Right cardiac atrium (tissue), 5 donors: Measurements from ENCODE around the gene ABCC11. TPM values are rescaled to one million over a fixed set of nuclear protein-coding genes. Genes with fewer than 3 reads are reported as not detected.
A peak's percentile ranks its signal among the peaks of the same experiment; 100 is the strongest.

ENCODE experiments used
- ATAC-seq, 2 donors: fragments of 200-7000 bp; cut with Tn5 transposase; one replicate each; pipeline versions ENCODE4 v1.8.0 to v1.9.1; 2020; ENCODE audit warnings: moderate library complexity in 2 of 2, mild to moderate bottlenecking in 1 of 2
- DNase-seq, 3 donors: peaks; one replicate each; pipeline ENCODE4 v3.0.0-alpha.2; 2020
- H3K27ac ChIP-seq: one replicate; pipeline ENCODE4 v1.5.1; 2013; ENCODE audit warnings: mild to moderate bottlenecking, low read length, control low read depth, moderate library complexity
- H3K27me3 ChIP-seq: one replicate; pipeline ENCODE4 v1.6.1; 2013; ENCODE audit not compliant: control insufficient read depth, insufficient read depth
- H3K4me1 ChIP-seq: one replicate; pipeline ENCODE4 v1.6.1; 2013; ENCODE audit warnings: low read length; ENCODE audit not compliant: control insufficient read depth, insufficient read depth
- H3K4me3 ChIP-seq: one replicate; pipeline ENCODE4 v1.5.1; 2013; ENCODE audit warnings: low read length, control low read depth
- H3K9me3 ChIP-seq: one replicate; pipeline ENCODE4 v1.6.1; 2013; ENCODE audit warnings: low read length; ENCODE audit not compliant: control insufficient read depth
- WGBS: extraction: QIAGEN DNeasy Blood & Tissue Kit; methylation state at CpG from one replicate; pipeline ENCODE4 v1.1.7; 2013; 5-methylcytosine and 5-hydroxymethylcytosine counted together
- intact Hi-C, 4 donors: fragments of 100-400 bp; cut with DNase I; formaldehyde crosslinking; loops; one replicate each; pipeline versions ENCODE4 v1.11.0 to v1.14.0; 2022 to 2023
- polyA plus RNA-seq: library from polyadenylated mRNA; stranded (reverse); fragments of 200-250 nt; gene quantifications from one replicate; pipeline ENCODE4 v1.2.3, GENCODE V29; 2013
- total RNA-seq, 4 donors: library from RNA; stranded (reverse); fragmentation: NEBNext Ultra II Directional; extraction: Animal tissue kit (Norgen Biotek cat#: 25700); gene quantifications; one replicate each; pipeline ENCODE4 v1.2.1, GENCODE V29; 2021
- donor health status: healthy with polysubstance abuse.
- donor health status: DM: no; HTN: yes; CAD: no.
- donor health status: DM: no; HTN: no; CAD: no.
- donor health status: DM: no; HTN: yes; CAD: no; lungs with severe emphysema.
- donor health status: DM: yes; HTN: yes; CAD: no.

The ABCC11 gene
- total and polyA plus RNA-seq, 5 donors = 0.09 to 0.25 (median 0.09) TPM; not detected in 2

- no peak for DNase-seq
- no peaks in the 10 kb centered on the region for H3K4me1 ChIP-seq
- intact Hi-C loops = no loop called here
- no peaks in the 10 kb centered on the region for H3K9me3 ChIP-seq
- no peaks in the 10 kb centered on the region for H3K27me3 ChIP-seq
- 73% methylated on average over 5 of the region's 5 CpGs for WGBS
- H3K27ac ChIP-seq = no peak overlapping the region
- no peak for ATAC-seq
- no peak overlapping the region for H3K4me3 ChIP-seq
Observed at GRCh38 chr16:48225456-48225855, 21.9 kb downstream of the ABCC11 start.

GRCh38 chr16:48223490-48223889 lies 23.8 kb downstream of the ABCC11 start:
- Histone ChIP-seq H3K9me3 (no peaks in the 10 kb centered on the region), H3K4me3 (no peak overlapping the region), H3K27ac (no peak overlapping the region), H3K4me1 (no peaks in the 10 kb centered on the region), H3K27me3 (no peaks in the 10 kb centered on the region)
- intact Hi-C loops = no loop called here
- WGBS = 85% methylated on average over 4 of the region's 4 CpGs
- ATAC-seq = no peak
- DNase-seq = no peak

GRCh38 chr16:48220891-48221290 lies 26.4 kb downstream of the ABCC11 start:
- WGBS = 69% methylated on average over 3 of the region's 3 CpGs
- Histone ChIP-seq H3K4me1 (no peaks in the 10 kb centered on the region), H3K9me3 (no peaks in the 10 kb centered on the region), H3K4me3 (no peak overlapping the region), H3K27ac (no peak overlapping the region), H3K27me3 (no peaks in the 10 kb centered on the region)
- no peak for DNase-seq
- ATAC-seq = no peak
- intact Hi-C loops = no loop called here

GRCh38 chr16:48218473-48218872 lies 28.9 kb downstream of the ABCC11 start:
- ATAC-seq (no peak), DNase-seq (no peak)
- whole genome bisulfite sequencing = 84% methylated on average over 3 of the region's 3 CpGs
- H3K27me3 ChIP-seq = no peaks in the 10 kb centered on the region
- intact Hi-C loops = no loop called here
- no peaks in the 10 kb centered on the region for H3K9me3 ChIP-seq
- no peak overlapping the region for H3K4me3 ChIP-seq
- no peak overlapping the region for H3K27ac ChIP-seq
- H3K4me1 ChIP-seq = no peaks in the 10 kb centered on the region

GRCh38 chr16:48217708-48218107 lies 29.6 kb downstream of the ABCC11 start:
- H3K9me3 ChIP-seq = no peaks in the 10 kb centered on the region
- intact Hi-C loops = no loop called here
- no peak overlapping the region for H3K4me3 ChIP-seq
- H3K27ac ChIP-seq = no peak overlapping the region
- 71% methylated on average over 2 of the region's 2 CpGs for WGBS
- H3K27me3 ChIP-seq = no peaks in the 10 kb centered on the region
- DNase-seq = no peak
- H3K4me1 ChIP-seq = no peaks in the 10 kb centered on the region
- no peak for ATAC-seq

- Histone ChIP-seq H3K9me3 (no peaks in the 10 kb centered on the region), H3K4me3 (no peak overlapping the region), H3K4me1 (no peaks in the 10 kb centered on the region), H3K27ac (no peak overlapping the region), H3K27me3 (no peaks in the 10 kb centered on the region)
- DNase-seq (no peak), ATAC-seq (no peak)
- 71% methylated on average over 6 of the region's 6 CpGs for WGBS
- intact Hi-C loops = no loop called here
Observed at GRCh38 chr16:48215738-48216137, 31.6 kb downstream of the ABCC11 start.

GRCh38 chr16:48212033-48212432 lies 35.3 kb downstream of the ABCC11 start:
- intact Hi-C loops = no loop called here

GRCh38 chr16:48210747-48211146 lies 36.6 kb downstream of the ABCC11 start:
- 88% methylated on average over 6 of the region's 6 CpGs for WGBS
- H3K4me1 ChIP-seq = no peaks in the 10 kb centered on the region
- DNase-seq = no peak
- intact Hi-C loops = no loop called here
- no peaks in the 10 kb centered on the region for H3K27me3 ChIP-seq
- no peak overlapping the region for H3K4me3 ChIP-seq
- H3K9me3 ChIP-seq = no peaks in the 10 kb centered on the region
- ATAC-seq = no peak
- H3K27ac ChIP-seq = no peak overlapping the region

More at GRCh38 chr16:48212033-48212432, 35.3 kb downstream of the ABCC11 start:
- WGBS = 63% methylated on average over 3 of the region's 3 CpGs
- Histone ChIP-seq H3K27ac (no peak overlapping the region), H3K27me3 (no peaks in the 10 kb centered on the region), H3K4me1 (no peaks in the 10 kb centered on the region), H3K4me3 (no peak overlapping the region), H3K9me3 (no peaks in the 10 kb centered on the region)
- ATAC-seq = no peak
- no peak for DNase-seq

- no peaks in the 10 kb centered on the region for H3K9me3 ChIP-seq
- no peak overlapping the region for H3K27ac ChIP-seq
- no peak overlapping the region for H3K4me3 ChIP-seq
- DNase-seq (no peak), ATAC-seq (no peak)
- intact Hi-C loops = no loop called here
- no peaks in the 10 kb centered on the region for H3K4me1 ChIP-seq
- 64% methylated on average over 8 of the region's 8 CpGs for WGBS
- H3K27me3 ChIP-seq = no peaks in the 10 kb centered on the region
Observed at GRCh38 chr16:48206594-48207242, 40.6 kb downstream of the ABCC11 start.

- DNase-seq (no peak), ATAC-seq (no peak)
- WGBS = 85% methylated on average over 6 of the region's 6 CpGs
- no peaks in the 10 kb centered on the region for H3K9me3 ChIP-seq
- H3K27ac ChIP-seq = no peak overlapping the region
- H3K4me1 ChIP-seq = no peaks in the 10 kb centered on the region
- H3K4me3 ChIP-seq = no peak overlapping the region
- H3K27me3 ChIP-seq = no peaks in the 10 kb centered on the region
- intact Hi-C loops = no loop called here
Observed at GRCh38 chr16:48204825-48205151, 42.6 kb downstream of the ABCC11 start.

GRCh38 chr16:48203974-48204824 lies 43.1 kb downstream of the ABCC11 start:
- 67% methylated on average over 8 of the region's 8 CpGs for WGBS
- Histone ChIP-seq H3K4me3 (no peak overlapping the region), H3K27ac (no peak overlapping the region)

More at GRCh38 chr16:48203974-48204824, 43.1 kb downstream of the ABCC11 start:
- Histone ChIP-seq H3K9me3 (no peaks in the 10 kb centered on the region), H3K4me1 (no peaks in the 10 kb centered on the region), H3K27me3 (no peaks in the 10 kb centered on the region)
- intact Hi-C loops = no loop called here
- ATAC-seq (peak; percentile 84 to 88), DNase-seq (no peak)
